ENCODE data around the gene SBF1.

GRCh38 chr22:50400406-50400805 is 74.4 kb downstream of the SBF1 start:
- TF ChIP-seq POLR2A (IDR thresholded peaks at IDR 0.05) = no peak
- TF ChIP-seq, protein P1, sequence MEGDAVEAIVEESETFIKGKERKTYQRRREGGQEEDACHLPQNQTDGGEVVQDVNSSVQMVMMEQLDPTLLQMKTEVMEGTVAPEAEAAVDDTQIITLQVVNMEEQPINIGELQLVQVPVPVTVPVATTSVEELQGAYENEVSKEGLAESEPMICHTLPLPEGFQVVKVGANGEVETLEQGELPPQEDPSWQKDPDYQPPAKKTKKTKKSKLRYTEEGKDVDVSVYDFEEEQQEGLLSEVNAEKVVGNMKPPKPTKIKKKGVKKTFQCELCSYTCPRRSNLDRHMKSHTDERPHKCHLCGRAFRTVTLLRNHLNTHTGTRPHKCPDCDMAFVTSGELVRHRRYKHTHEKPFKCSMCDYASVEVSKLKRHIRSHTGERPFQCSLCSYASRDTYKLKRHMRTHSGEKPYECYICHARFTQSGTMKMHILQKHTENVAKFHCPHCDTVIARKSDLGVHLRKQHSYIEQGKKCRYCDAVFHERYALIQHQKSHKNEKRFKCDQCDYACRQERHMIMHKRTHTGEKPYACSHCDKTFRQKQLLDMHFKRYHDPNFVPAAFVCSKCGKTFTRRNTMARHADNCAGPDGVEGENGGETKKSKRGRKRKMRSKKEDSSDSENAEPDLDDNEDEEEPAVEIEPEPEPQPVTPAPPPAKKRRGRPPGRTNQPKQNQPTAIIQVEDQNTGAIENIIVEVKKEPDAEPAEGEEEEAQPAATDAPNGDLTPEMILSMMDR (IDR thresholded peaks at IDR 0.05) = no peak
